PFSK-1 (cell line): ENCODE results near the gene SLC25A42.

Source experiments
- FOXP2 ChIP-seq: optimal IDR thresholded peaks from 2 replicates; pipeline ENCODE3; 2011; ENCODE audit warnings: borderline replicate concordance, control low read depth, inconsistent platforms; ENCODE audit not compliant: insufficient read depth; ENCODE audit errors: extremely low read length, extremely low read depth
- POLR2AphosphoS5 ChIP-seq: IDR thresholded peaks from 2 replicates; pipeline ENCODE4 v1.6.1; 2012; ENCODE audit warnings: low read depth, mild to moderate bottlenecking, control low read depth, low read length, moderate library complexity
- REST ChIP-seq, 2 experiments: IDR thresholded peaks; 2 replicates each; pipeline versions ENCODE4 v1.6.1 to v1.8.0; 2011 to 2012; ENCODE audit warnings: low read depth in 2 of 2, low read length in 2 of 2, control low read depth in 1 of 2, inconsistent platforms in 1 of 2, mild to moderate bottlenecking in 1 of 2, moderate library complexity in 1 of 2; ENCODE audit not compliant: insufficient read depth in 1 of 2
- SIN3A ChIP-seq: IDR thresholded peaks from 2 replicates; pipeline ENCODE4 v1.6.1; 2012; ENCODE audit warnings: mild to moderate bottlenecking, low read length, moderate library complexity, borderline replicate concordance; ENCODE audit not compliant: insufficient read depth
- TAF1 ChIP-seq: IDR thresholded peaks from 2 replicates; pipeline ENCODE4 v1.6.1; 2012; ENCODE audit warnings: low read length, control low read depth, borderline replicate concordance; ENCODE audit not compliant: insufficient read depth

SLC25A42 gene

GRCh38 chr19:19105365-19106055 lies 41.7 kb downstream of the SLC25A42 start:
- peak; percentile 38; the same call in 1 of the 2 replicates for TF ChIP-seq POLR2AphosphoS5
- TF ChIP-seq FOXP2 = peak; percentile 25
- TF ChIP-seq TAF1 = no peak

DNA sequence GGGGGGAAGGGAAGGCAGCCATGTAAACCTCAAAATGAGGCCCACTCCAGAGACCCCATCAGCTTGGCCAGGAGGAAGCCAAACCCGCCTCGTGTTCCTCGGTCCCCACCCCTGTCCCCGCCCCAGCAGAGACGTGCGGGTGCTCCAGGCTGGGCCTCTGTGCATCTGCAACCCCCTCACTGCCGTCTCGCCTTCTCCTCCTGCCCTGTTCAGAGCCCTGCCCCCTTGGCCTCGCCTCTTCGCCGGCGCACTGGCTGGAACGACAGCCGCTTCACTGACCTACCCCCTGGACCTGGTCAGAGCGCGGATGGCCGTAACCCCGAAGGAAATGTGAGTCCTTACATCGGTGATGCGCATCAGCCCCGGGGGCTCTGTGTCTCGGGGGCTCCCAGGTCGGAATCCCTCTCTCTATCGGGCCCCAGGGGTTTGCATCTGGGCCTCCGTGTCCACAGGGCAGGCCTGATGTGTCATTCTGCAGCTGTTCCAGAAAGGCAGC lies 42.3 kb downstream of the SLC25A42 start:
- TF ChIP-seq POLR2AphosphoS5 (no peak), FOXP2 (no peak), SIN3A (no peak), REST (IDR thresholded peaks at IDR 0.05; ENCODE audit: insufficient read depth in 1 of 2, low read depth in 2 of 2, low read length in 2 of 2) (no peak), TAF1 (no peak)

GRCh38 chr19:19107654-19108053 lies 43.9 kb downstream of the SLC25A42 start:
- TF ChIP-seq SIN3A (no peak), TAF1 (no peak), REST (IDR thresholded peaks at IDR 0.05; ENCODE audit: insufficient read depth in 1 of 2, low read depth in 2 of 2, low read length in 2 of 2) (no peak), FOXP2 (no peak), POLR2AphosphoS5 (no peak)

DNA sequence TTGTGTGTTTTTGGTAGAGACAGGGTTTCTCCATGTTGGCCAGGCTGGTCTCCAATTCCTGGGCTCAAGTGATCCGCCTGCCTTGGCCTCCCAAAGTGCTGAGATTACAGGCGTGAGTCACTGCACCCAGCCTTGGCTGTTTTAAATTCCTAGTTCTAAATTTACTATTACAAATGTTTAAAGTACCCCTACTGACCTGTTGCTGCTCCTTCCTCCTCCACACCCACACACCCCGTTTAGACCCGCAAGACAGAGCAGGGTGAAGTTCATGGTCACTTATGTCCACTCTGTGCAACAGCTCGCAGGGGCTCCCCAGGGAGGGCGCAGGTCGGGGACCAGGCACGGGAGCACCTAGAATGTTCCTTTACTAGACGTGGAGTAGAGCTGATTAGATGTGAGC lies 45.8 kb downstream of the SLC25A42 start:
- no peak for TF ChIP-seq FOXP2
- TF ChIP-seq SIN3A = no peak
- no peak for TF ChIP-seq TAF1

- no peak for TF ChIP-seq TAF1
- TF ChIP-seq REST (IDR thresholded peaks at IDR 0.05; ENCODE audit: insufficient read depth in 1 of 2, low read depth in 2 of 2, low read length in 2 of 2) = no peak
- TF ChIP-seq SIN3A = no peak
- no peak for TF ChIP-seq FOXP2
- no peak for TF ChIP-seq POLR2AphosphoS5
These were observed 46.8 kb downstream of the SLC25A42 start for GRCh38 chr19:19110410-19111135.

- TF ChIP-seq POLR2AphosphoS5 (no peak), REST (IDR thresholded peaks at IDR 0.05; ENCODE audit: insufficient read depth in 1 of 2, low read depth in 2 of 2, low read length in 2 of 2) (no peak), SIN3A (no peak), TAF1 (no peak), FOXP2 (no peak)
These were observed 47.5 kb downstream of the SLC25A42 start for GRCh38 chr19:19111136-19111835.
